ENCODE measurements around the gene TSPAN11.

- TF ChIP-seq, protein P1, sequence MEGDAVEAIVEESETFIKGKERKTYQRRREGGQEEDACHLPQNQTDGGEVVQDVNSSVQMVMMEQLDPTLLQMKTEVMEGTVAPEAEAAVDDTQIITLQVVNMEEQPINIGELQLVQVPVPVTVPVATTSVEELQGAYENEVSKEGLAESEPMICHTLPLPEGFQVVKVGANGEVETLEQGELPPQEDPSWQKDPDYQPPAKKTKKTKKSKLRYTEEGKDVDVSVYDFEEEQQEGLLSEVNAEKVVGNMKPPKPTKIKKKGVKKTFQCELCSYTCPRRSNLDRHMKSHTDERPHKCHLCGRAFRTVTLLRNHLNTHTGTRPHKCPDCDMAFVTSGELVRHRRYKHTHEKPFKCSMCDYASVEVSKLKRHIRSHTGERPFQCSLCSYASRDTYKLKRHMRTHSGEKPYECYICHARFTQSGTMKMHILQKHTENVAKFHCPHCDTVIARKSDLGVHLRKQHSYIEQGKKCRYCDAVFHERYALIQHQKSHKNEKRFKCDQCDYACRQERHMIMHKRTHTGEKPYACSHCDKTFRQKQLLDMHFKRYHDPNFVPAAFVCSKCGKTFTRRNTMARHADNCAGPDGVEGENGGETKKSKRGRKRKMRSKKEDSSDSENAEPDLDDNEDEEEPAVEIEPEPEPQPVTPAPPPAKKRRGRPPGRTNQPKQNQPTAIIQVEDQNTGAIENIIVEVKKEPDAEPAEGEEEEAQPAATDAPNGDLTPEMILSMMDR (IDR thresholded peaks at IDR 0.05; ENCODE audit: extremely low read depth in 1 of 2, insufficient read depth in 1 of 2, low read depth in 1 of 2, low read length in 2 of 2): no peak
- TF ChIP-seq POLR2A (IDR thresholded peaks at IDR 0.05; ENCODE audit: low read depth, low read length) (no peak), MYC (IDR thresholded peaks at IDR 0.05; ENCODE audit: low read depth, low read length) (no peak)
- TF ChIP-seq, protein P2, sequence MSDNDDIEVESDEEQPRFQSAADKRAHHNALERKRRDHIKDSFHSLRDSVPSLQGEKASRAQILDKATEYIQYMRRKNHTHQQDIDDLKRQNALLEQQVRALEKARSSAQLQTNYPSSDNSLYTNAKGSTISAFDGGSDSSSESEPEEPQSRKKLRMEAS (IDR thresholded peaks at IDR 0.05; ENCODE audit: insufficient read depth, insufficient read length): no peak
Measured at GRCh38 chr12:31029916-31030562, 103.5 kb downstream of the TSPAN11 start.
